Esophagus squamous epithelium (tissue), 5 donors: ENCODE data around the gene FBXW7. TPM values are rescaled to one million over a fixed set of nuclear protein-coding genes. Genes with fewer than 3 reads are reported as not detected.

Experiments used
- DNase-seq: peaks from one replicate; lab custom pipeline; 2025; lab: John Stamatoyannopoulos, UW
- H3K27ac ChIP-seq, 4 donors: fragments of 200-600 bp; sonication (generic); one replicate each; pipeline ENCODE4 v1.5.1; 2016 to 2019; ENCODE audit warnings: mild to moderate bottlenecking in 1 of 4
- H3K27me3 ChIP-seq, 4 donors: fragments of 200-600 bp; sonication (generic); 1 replicate in 3 of 4; 2 replicates in 1 of 4; pipeline versions ENCODE4 v1.5.1 to v1.6.0; 2017 to 2021; ENCODE audit warnings: antibody characterized with exemption in 1 of 4
- H3K36me3 ChIP-seq, 3 donors: fragments of 200-600 bp; sonication (generic); one replicate each; pipeline ENCODE4 v1.5.1; 2016 to 2019
- H3K4me1 ChIP-seq, 3 donors: fragments of 200-600 bp; sonication (generic); one replicate each; pipeline ENCODE4 v1.5.1; 2017 to 2019
- H3K4me3 ChIP-seq, 4 donors: fragments of 200-600 bp; sonication (generic); 1 replicate in 3 of 4; 2 replicates in 1 of 4; pipeline ENCODE4 v1.5.1; 2016 to 2019; ENCODE audit warnings: mild to moderate bottlenecking in 2 of 4, moderate library complexity in 1 of 4
- H3K9me3 ChIP-seq, 3 donors: fragments of 200-600 bp; sonication (generic); one replicate each; pipeline ENCODE4 v1.5.1; 2016 to 2019
- POLR2A ChIP-seq, 4 donors: fragments of 450-650 bp; IDR thresholded peaks; one replicate each; pipeline ENCODE4 v1.6.1; 2017; ENCODE audit warnings: antibody characterized with exemption in 4 of 4, mild to moderate bottlenecking in 4 of 4, moderate library complexity in 3 of 4
- WGBS, 2 donors: methylation state at CpG; one replicate each; pipeline ENCODE4 v1.1.5; 2018; 5-methylcytosine and 5-hydroxymethylcytosine counted together
- intact Hi-C: fragments of 100-400 bp; cut with DNase I; formaldehyde crosslinking; loops from one replicate; pipeline ENCODE4 v1.15.0; 2022
- total RNA-seq, 4 donors: library from RNA; depleted of rRNA; stranded (reverse); fragments of >200 nt; gene quantifications; one replicate each; pipeline ENCODE4 v1.1.0, GENCODE V29; 2016
- TF ChIP-seq, protein P1 (sequence below), 6 experiments: fragments of 450-650 bp in 4 of 6; fragments of 200-600 bp in 2 of 6; sonication (generic) in 2 of 6; IDR thresholded peaks; one replicate each; pipeline ENCODE4 v1.5.1; 2016 to 2019; ENCODE audit warnings: antibody characterized with exemption in 6 of 6, mild to moderate bottlenecking in 4 of 6, moderate library complexity in 4 of 6
- donor health status: DM: yes; HTN: yes; CAD: no.

FBXW7 gene
- total RNA-seq, 4 donors from 2014 or later, result 32.3 to 92.7 (median 36.9) TPM

DNA sequence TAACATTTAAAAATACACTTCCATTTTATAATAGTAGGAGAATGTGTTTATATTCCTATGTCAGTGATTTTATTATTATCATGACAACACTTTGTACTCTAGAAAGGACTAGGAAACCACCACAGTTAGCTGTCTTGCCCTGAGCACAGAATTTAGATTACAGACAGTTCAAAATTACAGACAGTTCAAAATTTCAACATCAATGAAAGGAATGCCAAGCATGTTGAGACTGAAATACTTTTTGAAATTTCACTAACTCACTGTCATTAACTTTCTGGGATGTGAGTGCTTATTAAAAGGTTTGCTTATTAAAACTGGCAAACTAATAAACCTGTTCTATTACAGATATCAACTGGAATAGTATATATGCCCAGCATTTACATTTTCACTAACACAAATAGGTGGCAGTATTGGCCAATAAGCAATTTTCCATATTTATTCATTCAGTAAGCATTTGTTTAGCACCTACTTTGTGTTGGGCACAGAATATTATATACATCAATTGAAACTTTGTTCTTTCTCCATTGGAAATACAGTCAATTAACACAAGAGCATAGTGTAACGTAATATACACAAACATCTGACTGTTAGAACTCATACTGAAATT lies 179.4 kb downstream of the FBXW7 start:
- TF ChIP-seq, protein P1, sequence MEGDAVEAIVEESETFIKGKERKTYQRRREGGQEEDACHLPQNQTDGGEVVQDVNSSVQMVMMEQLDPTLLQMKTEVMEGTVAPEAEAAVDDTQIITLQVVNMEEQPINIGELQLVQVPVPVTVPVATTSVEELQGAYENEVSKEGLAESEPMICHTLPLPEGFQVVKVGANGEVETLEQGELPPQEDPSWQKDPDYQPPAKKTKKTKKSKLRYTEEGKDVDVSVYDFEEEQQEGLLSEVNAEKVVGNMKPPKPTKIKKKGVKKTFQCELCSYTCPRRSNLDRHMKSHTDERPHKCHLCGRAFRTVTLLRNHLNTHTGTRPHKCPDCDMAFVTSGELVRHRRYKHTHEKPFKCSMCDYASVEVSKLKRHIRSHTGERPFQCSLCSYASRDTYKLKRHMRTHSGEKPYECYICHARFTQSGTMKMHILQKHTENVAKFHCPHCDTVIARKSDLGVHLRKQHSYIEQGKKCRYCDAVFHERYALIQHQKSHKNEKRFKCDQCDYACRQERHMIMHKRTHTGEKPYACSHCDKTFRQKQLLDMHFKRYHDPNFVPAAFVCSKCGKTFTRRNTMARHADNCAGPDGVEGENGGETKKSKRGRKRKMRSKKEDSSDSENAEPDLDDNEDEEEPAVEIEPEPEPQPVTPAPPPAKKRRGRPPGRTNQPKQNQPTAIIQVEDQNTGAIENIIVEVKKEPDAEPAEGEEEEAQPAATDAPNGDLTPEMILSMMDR (IDR thresholded peaks at IDR 0.05), result peak in 1 of 6 experiments; percentile 11
- TF ChIP-seq POLR2A (IDR thresholded peaks at IDR 0.05), result no peak
- 78 to 100% methylated on average over 1 of the region's 1 CpG for WGBS, 2 donors
- intact Hi-C loops, result no loop called here
- H3K36me3 ChIP-seq, result no peaks in the 10 kb centered on the region
- H3K4me1 ChIP-seq, result peaks cover 0 to 25% (median 5%) of the 10 kb centered on the region in 3 donors
- H3K27ac ChIP-seq, result no peak overlapping the region
- H3K9me3 ChIP-seq, result no peaks in the 10 kb centered on the region
- no peak for DNase-seq
- no peak overlapping the region for H3K4me3 ChIP-seq
- no peaks in the 10 kb centered on the region for H3K27me3 ChIP-seq

- TF ChIP-seq, protein P1 (IDR thresholded peaks at IDR 0.05), result no peak
- peak in 3 of 4 donors; percentile 48 to 61 (median 55) for TF ChIP-seq POLR2A (IDR thresholded peaks at IDR 0.05)
- H3K27me3 ChIP-seq, result no peaks in the 10 kb centered on the region
- 17 to 22% methylated on average over 11 of the region's 11 CpGs for WGBS, 2 donors
- H3K9me3 ChIP-seq, result no peaks in the 10 kb centered on the region
- intact Hi-C loops, result no loop called here
- DNase-seq, result no peak
- H3K4me3 ChIP-seq, result peak overlapping the region; percentile 37 to 66 (median 49)
- H3K36me3 ChIP-seq, result no peaks in the 10 kb centered on the region
- peaks cover 0 to 54% (median 5%) of the 10 kb centered on the region in 3 donors for H3K4me1 ChIP-seq
- H3K27ac ChIP-seq, result peak overlapping the region; percentile 74 to 91 (median 78)
These were observed 183.2 kb downstream of the FBXW7 start for GRCh38 chr4:152352622-152353116.

GRCh38 chr4:152352215-152352614 lies 183.7 kb downstream of the FBXW7 start:
- Histone ChIP-seq H3K27me3 (no peaks in the 10 kb centered on the region), H3K4me1 (peaks cover 0 to 58% (median 5%) of the 10 kb centered on the region in 3 donors), H3K27ac (peak overlapping the region; percentile 74 to 91 (median 78)), H3K36me3 (no peaks in the 10 kb centered on the region), H3K4me3 (peak overlapping the region; percentile 37 to 66 (median 49)), H3K9me3 (no peaks in the 10 kb centered on the region)
- intact Hi-C loops, result no loop called here
- 14 to 29% methylated on average over 4 of the region's 4 CpGs for WGBS, 2 donors
- TF ChIP-seq POLR2A (IDR thresholded peaks at IDR 0.05), result no peak
- TF ChIP-seq, protein P1 (IDR thresholded peaks at IDR 0.05), result no peak
- DNase-seq, result no peak

DNA sequence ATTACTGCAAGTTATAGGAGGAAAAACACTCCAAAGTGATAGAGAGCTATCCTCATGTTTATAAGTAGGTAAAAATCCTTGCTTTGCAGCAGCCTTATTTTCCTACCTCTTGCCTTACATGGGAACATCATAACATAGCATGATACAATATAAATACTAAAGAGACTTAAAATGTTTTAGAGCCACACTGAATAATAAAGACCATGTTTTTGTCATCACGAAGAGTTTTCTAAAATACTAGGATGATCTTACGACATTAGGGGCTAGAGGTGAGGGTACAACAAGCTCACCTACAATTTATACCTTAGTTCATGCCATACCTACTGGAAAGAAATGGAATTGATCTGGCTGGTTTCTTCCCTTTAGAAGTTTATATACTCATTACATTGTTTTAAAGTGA lies 184.8 kb downstream of the FBXW7 start:
- peak overlapping the region; percentile 37 to 66 (median 49) for H3K4me3 ChIP-seq
- 49 to 74% methylated on average over 2 of the region's 2 CpGs for whole genome bisulfite sequencing, 2 donors
- intact Hi-C loops, result no loop called here
- H3K36me3 ChIP-seq, result peaks cover 0 to 9% (median 0%) of the 10 kb centered on the region in 3 donors
- peaks cover 0 to 64% (median 9%) of the 10 kb centered on the region in 3 donors for H3K4me1 ChIP-seq
- DNase-seq, result no peak
- TF ChIP-seq, protein P1 (IDR thresholded peaks at IDR 0.05), result no peak
- TF ChIP-seq POLR2A (IDR thresholded peaks at IDR 0.05), result no peak
- H3K27me3 ChIP-seq, result no peaks in the 10 kb centered on the region
- H3K9me3 ChIP-seq, result no peaks in the 10 kb centered on the region
- peak overlapping the region in 3 of 4 donors; percentile 74 to 91 (median 83) for H3K27ac ChIP-seq

GRCh38 chr4:152348670-152349069 lies 187.2 kb downstream of the FBXW7 start:
- Histone ChIP-seq H3K36me3 (peaks cover 0 to 19% (median 0%) of the 10 kb centered on the region in 3 donors), H3K27me3 (no peaks in the 10 kb centered on the region), H3K4me1 (peaks cover 0 to 79% (median 9%) of the 10 kb centered on the region in 3 donors), H3K27ac (peak overlapping the region in 3 of 4 donors; percentile 26 to 91 (median 83)), H3K9me3 (no peaks in the 10 kb centered on the region), H3K4me3 (peak overlapping the region in 3 of 4 donors; percentile 2 to 46 (median 13))
- TF ChIP-seq POLR2A (IDR thresholded peaks at IDR 0.05), result no peak
- TF ChIP-seq, protein P1 (IDR thresholded peaks at IDR 0.05), result peak in 4 of 6 experiments; percentile 12 to 54 (median 32)
- intact Hi-C loops, result no loop called here
- WGBS, 2 donors, result 18 to 47% methylated on average over 1 of the region's 1 CpG
- DNase-seq, result no peak
